Measurements from ENCODE around the gene P4HTM. TPM values are rescaled to one million over a fixed set of nuclear protein-coding genes. Genes with fewer than 3 reads are reported as not detected.

P4HTM gene
- total RNA-seq, 1 experiment from 2014 or later: 49.1 TPM

GRCh38 chr3:49028298-49028672 is 38.2 kb downstream of the P4HTM start:
- CTCF ChIA-PET: no interaction called here
- H3K79me2 ChIP-seq (ENCODE audit: low read depth): peaks cover 51% of the 10 kb centered on the region
- BruUV-seq (replicated peaks): no TSS peak
- no peaks in the 10 kb centered on the region for H3K27me3 ChIP-seq (ENCODE audit: insufficient read depth, low read depth)
- no peaks in the 10 kb centered on the region for H3K9me2 ChIP-seq (ENCODE audit: insufficient read depth)
- peaks cover 43% of the 10 kb centered on the region for H3F3A ChIP-seq (ENCODE audit: insufficient read depth, low read depth)
- H4K20me1 ChIP-seq (ENCODE audit: insufficient read depth): no peaks in the 10 kb centered on the region; the same call in 1 of the 2 replicates
- H3K27ac ChIP-seq: no peak overlapping the region
- no peak for TF ChIP-seq EZH2 (IDR thresholded peaks at IDR 0.05; ENCODE audit: low read depth)
- no peak for TF ChIP-seq CTCF (conservative IDR thresholded peaks at IDR 0.05)
- H3K36me3 ChIP-seq (ENCODE audit: low read depth): peaks cover 14% of the 10 kb centered on the region; the same call in 1 of the 2 replicates
- peak overlapping the region; percentile 95 for H3K4me2 ChIP-seq
- no peak for DNase-seq
- intact Hi-C loops (cut with micrococcal nuclease; ENCODE audit: unreplicated experiment): loop anchor here (5.0 kb wide), 1 partner anchor 64 kb away; the partner anchor contains the start of gene QRICH1
- H2AFZ ChIP-seq: no peak overlapping the region
- H3K9me3 ChIP-seq (ENCODE audit: insufficient read depth, low read depth): no peaks in the 10 kb centered on the region
- peaks cover 14% of the 10 kb centered on the region for H3K4me1 ChIP-seq (replicated peaks; ENCODE audit: insufficient read depth)
- peak overlapping the region; percentile 77 for H3K4me3 ChIP-seq
- POLR2A ChIA-PET (ENCODE audit: unreplicated experiment): interaction anchor here (0.6 kb wide), 1 partner anchor 285 kb away, joined by 3 read pairs; no protein-coding TSS in a partner anchor

DNA sequence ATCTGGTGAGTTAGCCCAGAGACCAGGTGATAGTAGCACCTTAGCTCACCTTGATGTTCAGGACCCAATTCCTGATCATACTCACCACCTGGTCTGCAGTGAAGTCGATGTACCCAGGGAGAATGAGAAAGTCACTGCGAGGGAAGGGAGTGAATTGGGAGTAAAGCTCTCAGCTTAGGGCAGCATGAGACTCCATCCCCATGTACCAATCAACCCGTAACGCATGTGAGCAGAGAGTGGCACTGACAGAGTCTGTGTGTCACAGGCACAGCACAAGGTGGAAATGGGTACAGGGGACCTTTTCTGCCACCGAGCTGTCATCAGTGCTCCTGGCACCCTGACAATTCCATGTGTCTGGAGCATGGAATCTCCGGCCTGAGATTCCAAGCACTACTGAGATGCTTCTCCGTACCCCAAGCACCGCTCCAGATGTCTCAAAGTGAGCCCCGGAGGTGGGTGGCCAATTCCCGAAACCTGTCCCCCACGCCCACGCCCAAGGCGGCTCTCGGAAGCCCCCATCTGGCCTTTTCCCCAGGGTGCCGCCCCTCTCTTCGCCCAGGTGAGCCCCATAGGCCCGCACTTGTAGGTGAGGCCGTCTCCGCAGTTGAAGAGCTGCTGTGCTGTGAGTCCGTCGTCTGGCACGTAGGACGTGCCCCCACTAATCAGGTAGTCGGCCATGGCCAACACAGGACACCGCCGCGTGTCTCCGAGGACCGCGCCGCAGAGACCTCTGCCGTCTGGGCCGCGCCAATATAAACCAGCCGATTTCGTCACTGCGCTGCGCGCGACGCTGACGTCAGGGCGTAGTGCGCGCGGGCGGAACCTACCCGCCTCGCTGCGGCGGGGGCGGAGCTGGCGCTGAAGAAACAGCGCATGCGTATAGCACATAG is 38.9 kb downstream of the P4HTM start, which contains the start of gene IMPDH2:
Gene IMPDH2, minus strand, starts transcription at position 726 of the 890 bp plus-strand sequence. Its CDS starts 48 bp downstream, at position 678.
- CTCF ChIA-PET: no interaction called here
- Histone ChIP-seq H4K20me1 (ENCODE audit: insufficient read depth) (no peaks in the 10 kb centered on the region; the same call in 1 of the 2 replicates), H3K4me2 (peak within 1 kb of the TSS; percentile 95), H3F3A (ENCODE audit: insufficient read depth, low read depth) (peaks cover 40% of the 10 kb centered on the region), H3K79me2 (ENCODE audit: low read depth) (peaks cover 45% of the 10 kb centered on the region), H3K27ac (peak within 1 kb of the TSS; percentile 47), H2AFZ (peak within 1 kb of the TSS; percentile 72), H3K4me3 (peak within 1 kb of the TSS; percentile 77), H3K27me3 (ENCODE audit: insufficient read depth, low read depth) (no peaks in the 10 kb centered on the region), H3K4me1 (replicated peaks; ENCODE audit: insufficient read depth) (peaks cover 8% of the 10 kb centered on the region), H3K9me2 (ENCODE audit: insufficient read depth) (no peaks in the 10 kb centered on the region), H3K36me3 (ENCODE audit: low read depth) (peaks cover 14% of the 10 kb centered on the region; the same call in 1 of the 2 replicates), H3K9me3 (ENCODE audit: insufficient read depth, low read depth) (no peaks in the 10 kb centered on the region)
- intact Hi-C loops (cut with micrococcal nuclease; ENCODE audit: unreplicated experiment): loop anchor here (5.0 kb wide), 1 partner anchor 63 kb away; the partner anchor contains the start of gene QRICH1
- peak; percentile 76 to 89 for DNase-seq
- POLR2A ChIA-PET (ENCODE audit: unreplicated experiment): interaction anchor here (0.6 to 1.0 kb wide), 8 partner anchors 22 to 1004 kb away, joined by 3 to 6 read pairs (median 4); partner anchors contain the start of genes QRICH1, USP19 and WDR6
- no peak for TF ChIP-seq EZH2 (IDR thresholded peaks at IDR 0.05; ENCODE audit: low read depth)
- TF ChIP-seq CTCF (conservative IDR thresholded peaks at IDR 0.05): no peak
- BruUV-seq (replicated peaks): TSS peak; percentile 61

DNA sequence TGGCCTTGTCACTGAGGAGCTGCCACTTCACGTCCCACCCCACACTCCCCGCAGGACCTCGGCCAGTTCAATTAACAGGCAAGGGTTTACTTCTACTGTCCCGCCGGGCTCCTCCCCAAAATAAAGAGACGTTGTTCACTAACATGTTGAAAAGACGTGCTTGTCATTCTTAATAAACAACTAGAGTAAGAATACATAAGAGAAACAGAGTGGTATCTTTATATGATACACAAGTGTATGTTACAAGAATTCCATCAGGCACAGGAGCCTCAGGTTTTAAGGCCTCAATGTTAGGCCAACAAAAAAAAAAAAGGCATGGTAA is 39.5 kb downstream of the P4HTM start:
- Histone ChIP-seq H3K4me3 (peak overlapping the region; percentile 77), H3K27ac (peak overlapping the region; percentile 47), H3K27me3 (ENCODE audit: insufficient read depth, low read depth) (no peaks in the 10 kb centered on the region), H3K4me1 (replicated peaks; ENCODE audit: insufficient read depth) (peaks cover 8% of the 10 kb centered on the region), H3K36me3 (ENCODE audit: low read depth) (peaks cover 14% of the 10 kb centered on the region; the same call in 1 of the 2 replicates), H4K20me1 (ENCODE audit: insufficient read depth) (no peaks in the 10 kb centered on the region; the same call in 1 of the 2 replicates), H3K9me3 (ENCODE audit: insufficient read depth, low read depth) (no peaks in the 10 kb centered on the region), H3K9me2 (ENCODE audit: insufficient read depth) (no peaks in the 10 kb centered on the region), H3K4me2 (peak overlapping the region; percentile 95), H2AFZ (no peak overlapping the region), H3F3A (ENCODE audit: insufficient read depth, low read depth) (peaks cover 36% of the 10 kb centered on the region), H3K79me2 (ENCODE audit: low read depth) (peaks cover 45% of the 10 kb centered on the region)
- BruUV-seq (replicated peaks): no TSS peak
- no peak for DNase-seq
- ChIA-PET POLR2A (ENCODE audit: unreplicated experiment) (interaction anchor here (0.6 to 1.0 kb wide), 7 partner anchors 23 to 1004 kb away, joined by 3 to 6 read pairs (median 5); partner anchors contain the start of genes QRICH1, USP19 and WDR6), CTCF (no interaction called here)
- intact Hi-C loops (cut with micrococcal nuclease; ENCODE audit: unreplicated experiment): loop anchor here (5.0 kb wide), 1 partner anchor 63 kb away; the partner anchor contains the start of gene QRICH1
- TF ChIP-seq CTCF (conservative IDR thresholded peaks at IDR 0.05) (no peak), EZH2 (IDR thresholded peaks at IDR 0.05; ENCODE audit: low read depth) (no peak)
